HG03139 (cell line): ENCODE measurements around the gene ACOXL.

Source experiments
- ATAC-seq: cut with Tn5 transposase; IDR thresholded peaks from one replicate; pipeline ENCODE4 v1.9.1; 2021; ENCODE audit not compliant: unreplicated experiment

The ACOXL gene

DNA sequence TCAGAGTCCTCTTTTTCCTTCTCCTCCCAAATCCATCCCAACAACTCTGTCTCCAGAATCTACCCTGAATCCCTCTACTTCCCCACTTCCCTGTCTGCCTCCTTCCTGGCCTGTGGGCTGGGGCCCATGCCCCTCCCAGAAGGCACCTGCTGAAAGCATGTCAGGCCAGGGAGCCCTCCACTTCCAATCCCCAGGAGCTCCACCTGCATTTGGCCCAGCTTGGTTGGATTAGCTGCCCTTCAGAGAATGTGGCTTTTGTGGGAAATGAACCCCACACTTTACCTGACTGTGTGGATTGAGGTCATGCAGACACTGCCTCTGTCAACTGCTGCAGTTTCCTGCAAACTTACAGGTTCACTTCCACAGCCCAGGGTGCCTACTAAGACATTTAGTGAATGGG lies 58.5 kb downstream of the ACOXL start:
- ATAC-seq, result no peak

GRCh38 chr2:110791435-110791834 lies 59.1 kb downstream of the ACOXL start:
- ATAC-seq, result no peak

GRCh38 chr2:110793034-110793433 lies 60.7 kb downstream of the ACOXL start:
- ATAC-seq, result no peak

DNA sequence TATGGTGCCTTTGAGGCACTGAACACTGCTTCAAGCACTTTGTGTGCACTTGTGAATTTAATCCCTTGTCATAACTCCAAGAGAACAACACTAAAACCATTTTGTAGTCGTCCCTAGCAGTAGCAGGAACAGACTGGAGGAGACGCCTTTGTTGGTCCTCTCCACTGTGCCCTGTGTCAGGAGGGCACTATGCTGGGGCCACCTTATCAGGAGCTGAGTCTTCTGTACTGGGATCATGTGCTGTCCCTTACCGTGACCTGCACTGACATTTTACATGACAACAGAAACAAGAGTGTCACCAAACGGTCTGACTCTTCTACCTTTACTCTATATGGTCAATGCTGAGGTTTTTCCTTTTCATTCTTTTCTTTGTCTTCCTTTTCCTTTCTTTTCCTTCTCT lies 62.0 kb downstream of the ACOXL start:
- ATAC-seq, result no peak

DNA sequence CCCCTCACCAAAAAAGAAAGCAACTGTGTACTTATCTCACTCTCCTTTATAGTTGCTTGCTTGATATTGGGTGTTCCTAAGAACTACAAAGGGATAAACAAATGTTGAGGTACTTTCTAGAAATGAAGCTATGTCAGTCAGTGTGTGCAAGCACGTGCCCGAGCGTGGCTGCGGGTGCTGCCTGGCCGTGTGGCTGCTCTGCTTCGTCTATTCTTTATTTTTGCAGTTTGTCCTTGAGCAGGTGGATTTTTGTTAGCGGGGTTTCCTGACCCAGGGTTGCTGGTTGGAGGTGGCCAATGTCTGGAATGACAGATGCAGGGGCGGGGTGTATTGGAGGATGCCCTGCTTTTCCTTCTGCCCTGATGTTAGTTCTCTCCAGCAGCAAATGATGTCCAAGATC lies 62.6 kb downstream of the ACOXL start:
- no peak for ATAC-seq

GRCh38 chr2:110796716-110797301 lies 64.4 kb downstream of the ACOXL start:
- no peak for ATAC-seq

DNA sequence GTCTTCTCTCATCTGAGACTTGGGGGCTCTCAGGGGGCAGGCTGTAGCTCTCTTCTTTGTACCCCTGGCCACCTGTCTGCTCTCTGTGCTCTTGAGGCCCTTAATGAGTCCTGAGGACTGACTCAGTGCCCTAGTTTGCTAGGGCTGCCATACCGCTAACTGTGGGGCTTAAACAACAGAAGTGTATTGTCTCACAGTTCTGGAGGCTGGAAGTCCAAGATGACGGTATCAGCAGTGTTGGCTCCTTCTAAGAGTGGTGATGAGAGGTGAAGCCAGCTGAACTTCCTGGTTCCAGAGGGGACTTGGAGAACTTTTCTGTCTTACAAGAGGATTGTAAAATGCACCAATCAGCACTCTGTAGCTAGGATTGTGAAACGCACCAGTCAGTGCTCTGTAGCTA lies 67.0 kb downstream of the ACOXL start:
- no peak for ATAC-seq

DNA sequence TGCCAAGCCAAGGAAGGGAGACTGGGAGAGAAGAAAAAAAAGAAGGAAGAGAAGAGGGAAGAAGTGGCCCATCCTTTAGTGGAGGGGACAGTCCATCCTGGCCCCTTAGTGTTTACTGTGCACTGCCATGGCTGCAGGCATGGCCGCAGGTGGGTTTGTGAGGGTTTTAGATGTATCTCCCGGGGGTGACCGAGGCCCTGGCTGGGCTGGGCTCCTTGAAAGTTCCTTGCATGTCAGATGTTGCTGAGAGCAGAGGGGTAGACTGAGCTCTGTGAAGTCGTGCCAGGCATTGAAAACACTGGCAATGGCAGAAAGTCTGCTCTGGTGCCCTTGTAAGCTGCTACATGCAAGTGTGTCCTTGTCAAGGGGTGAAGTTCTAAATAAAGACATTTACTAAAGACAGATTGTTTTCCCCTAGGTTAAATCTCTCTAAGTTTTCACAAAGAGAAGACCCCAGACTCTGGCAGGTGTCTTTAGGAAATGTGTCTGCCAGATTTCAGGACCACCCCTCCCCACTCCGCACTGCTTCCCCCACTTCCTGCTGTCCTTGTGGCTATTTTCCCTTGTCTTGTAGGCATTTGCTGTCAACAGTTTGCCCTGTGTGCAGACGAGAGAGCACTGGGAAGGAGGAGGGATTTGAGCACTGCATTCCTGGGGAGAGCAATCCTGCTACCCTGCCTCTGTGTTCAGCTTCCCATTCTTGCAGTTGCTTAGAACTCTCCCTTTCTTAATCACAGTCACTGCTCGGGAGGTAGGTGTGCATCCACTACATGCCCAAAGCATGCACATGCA lies 68.4 kb downstream of the ACOXL start:
- no peak for ATAC-seq

- ATAC-seq, result no peak
These were observed 70.0 kb downstream of the ACOXL start for GRCh38 chr2:110802208-110802932.

DNA sequence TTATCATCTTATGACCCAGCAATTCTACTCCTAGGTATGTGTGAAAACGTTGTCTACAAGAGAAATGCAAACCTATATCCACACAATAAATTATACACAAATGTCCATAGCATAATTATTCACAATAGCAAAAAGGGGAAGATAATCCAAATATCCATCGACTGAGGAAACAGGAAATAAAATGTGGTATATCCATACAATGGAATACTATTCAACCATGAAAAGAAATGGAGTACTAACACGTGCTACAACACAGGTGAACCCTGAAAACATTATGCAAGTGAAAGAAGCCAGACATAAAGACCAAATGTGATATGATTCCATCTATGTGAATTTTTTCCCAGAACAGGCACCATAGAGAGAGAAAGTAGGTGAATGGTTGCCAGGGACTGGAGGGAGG lies 72.1 kb downstream of the ACOXL start:
- ATAC-seq, result no peak

GRCh38 chr2:110804915-110805314 lies 72.5 kb downstream of the ACOXL start:
- ATAC-seq, result peak; percentile 49

GRCh38 chr2:110805894-110806452 lies 73.6 kb downstream of the ACOXL start:
- ATAC-seq, result no peak

DNA sequence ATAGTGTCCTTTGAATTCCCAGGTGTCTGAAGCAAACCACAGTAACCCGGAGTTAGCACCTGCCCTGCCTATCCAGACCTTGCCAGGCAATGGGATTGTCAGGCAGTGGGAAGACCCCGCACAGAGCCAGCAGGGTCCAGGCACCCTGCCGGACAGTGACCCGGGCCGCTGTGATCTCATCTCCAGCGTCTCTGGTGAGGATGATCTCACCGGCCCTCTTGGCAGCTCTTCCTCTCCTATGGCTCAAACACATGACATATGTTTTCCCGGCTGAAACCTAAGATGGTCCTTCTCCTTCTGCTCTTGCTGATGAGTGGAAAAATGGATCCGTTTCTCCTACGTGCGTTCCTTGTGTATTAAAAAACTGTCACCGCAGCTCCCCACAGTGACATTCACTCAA lies 75.1 kb downstream of the ACOXL start:
- no peak for ATAC-seq

GRCh38 chr2:110810404-110810803 lies 78.0 kb downstream of the ACOXL start:
- ATAC-seq, result no peak

GRCh38 chr2:110812726-110813645 lies 80.6 kb downstream of the ACOXL start:
- ATAC-seq, result no peak

DNA sequence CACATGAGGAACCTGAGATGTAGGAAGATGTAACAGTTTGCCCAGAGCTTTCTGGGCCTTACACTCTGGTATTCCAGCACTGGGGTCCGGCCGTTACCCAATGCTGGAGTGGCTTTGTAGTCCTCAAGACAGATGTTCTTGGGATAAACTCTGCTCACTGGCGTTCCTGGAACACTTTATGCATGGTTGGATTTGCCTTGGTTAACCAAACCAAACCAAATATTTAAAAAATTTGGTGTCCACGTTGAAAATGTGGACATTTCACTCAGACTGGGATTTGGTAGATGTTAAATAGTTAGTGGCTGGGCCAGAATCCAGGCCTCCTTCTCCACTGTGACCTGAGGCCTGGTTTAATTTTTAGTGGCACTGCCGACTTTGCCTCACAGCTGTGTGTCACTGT lies 81.5 kb downstream of the ACOXL start:
- ATAC-seq, result no peak

- ATAC-seq, result no peak
These were observed 83.6 kb downstream of the ACOXL start for GRCh38 chr2:110815938-110816337.

DNA sequence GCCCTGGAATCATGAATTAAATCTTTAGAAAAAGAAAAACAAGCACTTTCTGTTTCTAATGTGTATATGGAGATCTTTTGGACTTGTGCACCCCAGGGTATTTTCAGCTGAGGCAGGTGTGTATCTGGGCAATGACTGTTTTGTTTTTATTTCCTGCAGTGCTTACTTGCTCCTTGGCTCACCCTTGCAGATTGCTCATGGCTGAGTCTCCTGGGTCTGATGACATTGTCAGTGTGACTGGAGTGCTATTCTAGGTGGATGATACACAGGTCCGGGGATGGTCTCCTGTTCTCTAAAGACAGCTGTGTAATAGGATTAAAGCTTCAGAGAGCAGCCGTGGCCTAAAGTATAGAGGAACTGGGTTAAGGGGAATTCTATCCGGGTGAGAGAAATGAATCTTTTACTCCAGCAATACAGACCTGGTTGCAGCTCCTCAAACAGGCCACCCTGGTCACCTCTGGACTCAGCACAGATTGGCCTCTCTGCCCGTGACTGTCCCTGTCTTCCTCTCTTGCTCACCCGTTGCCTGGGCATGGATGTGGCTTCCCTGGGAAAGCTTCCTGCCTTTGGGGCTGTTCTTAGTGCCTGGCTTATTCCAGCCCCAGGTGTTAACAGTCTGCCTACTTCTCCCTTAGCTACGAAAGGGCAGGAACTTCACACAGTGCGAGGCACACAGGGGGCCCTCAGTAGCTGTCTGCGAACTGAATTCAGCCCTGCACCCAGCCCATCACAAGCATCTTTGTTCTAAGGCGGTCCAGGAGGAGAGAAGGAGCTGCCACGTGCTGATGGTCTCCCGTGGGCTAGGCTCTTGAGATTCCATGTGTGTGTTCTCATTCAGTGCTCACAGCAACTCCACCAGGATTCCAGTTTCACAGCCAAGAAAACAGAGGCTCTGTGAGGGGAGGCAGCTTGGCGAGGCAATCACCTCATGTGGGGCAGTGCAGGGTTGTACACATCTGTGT lies 84.3 kb downstream of the ACOXL start:
- no peak for ATAC-seq

GRCh38 chr2:110818767-110819481 lies 86.6 kb downstream of the ACOXL start:
- ATAC-seq, result no peak
